Astrocyte of the cerebellum (primary cell): ENCODE results near the gene SRP9.
A peak's percentile ranks its signal among the peaks of the same experiment; 100 is the strongest.
"Not testable (repeated sequence)": the region's sequence is repeated elsewhere in the genome, so short reads cannot be mapped to it uniquely, and the experiment has no call there.

Experiments
- DNase-seq: peaks from one replicate; pipeline ENCODE4 v3.0.0-alpha.2; 2011; ENCODE audit warnings: low read depth
- H3K4me3 ChIP-seq: 2 replicates; pipeline ENCODE4 v1.5.1; 2011; ENCODE audit warnings: mild to moderate bottlenecking, low read depth, low read length, moderate library complexity
- in situ Hi-C: cut with HindIII; loops from 2 replicates; pipeline ENCODE4 v1.10.0; 2017; ENCODE audit warnings: low sequenced_read_pairs
- TF ChIP-seq, protein P1 (sequence below): IDR thresholded peaks from 2 replicates; pipeline ENCODE4 v1.5.1; 2012; ENCODE audit warnings: low read length, low read depth, moderate library complexity, mild to moderate bottlenecking; ENCODE audit errors: missing control alignments

Gene SRP9

DNA sequence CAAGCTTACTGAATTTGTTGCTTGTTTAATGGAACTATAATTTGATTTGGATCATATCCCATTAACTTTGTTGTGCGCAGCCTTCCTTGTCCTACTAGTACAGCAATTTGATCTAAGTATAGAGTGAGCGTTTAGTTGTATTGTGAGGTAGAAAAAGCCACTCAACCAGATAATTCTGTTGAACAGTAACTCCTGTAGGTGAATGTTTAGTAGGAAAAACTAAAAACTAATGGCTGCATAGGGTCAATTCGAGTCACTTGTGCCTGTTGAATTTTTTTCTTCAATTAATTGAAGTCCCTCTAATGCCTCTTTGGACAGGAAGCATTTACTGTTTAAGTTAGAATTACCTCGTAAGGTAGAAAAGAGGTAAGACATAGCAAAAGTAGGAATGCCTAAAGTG, 17.3 kb downstream of the SRP9 start:
- in situ Hi-C loops = no loop called here
- TF ChIP-seq, protein P1, sequence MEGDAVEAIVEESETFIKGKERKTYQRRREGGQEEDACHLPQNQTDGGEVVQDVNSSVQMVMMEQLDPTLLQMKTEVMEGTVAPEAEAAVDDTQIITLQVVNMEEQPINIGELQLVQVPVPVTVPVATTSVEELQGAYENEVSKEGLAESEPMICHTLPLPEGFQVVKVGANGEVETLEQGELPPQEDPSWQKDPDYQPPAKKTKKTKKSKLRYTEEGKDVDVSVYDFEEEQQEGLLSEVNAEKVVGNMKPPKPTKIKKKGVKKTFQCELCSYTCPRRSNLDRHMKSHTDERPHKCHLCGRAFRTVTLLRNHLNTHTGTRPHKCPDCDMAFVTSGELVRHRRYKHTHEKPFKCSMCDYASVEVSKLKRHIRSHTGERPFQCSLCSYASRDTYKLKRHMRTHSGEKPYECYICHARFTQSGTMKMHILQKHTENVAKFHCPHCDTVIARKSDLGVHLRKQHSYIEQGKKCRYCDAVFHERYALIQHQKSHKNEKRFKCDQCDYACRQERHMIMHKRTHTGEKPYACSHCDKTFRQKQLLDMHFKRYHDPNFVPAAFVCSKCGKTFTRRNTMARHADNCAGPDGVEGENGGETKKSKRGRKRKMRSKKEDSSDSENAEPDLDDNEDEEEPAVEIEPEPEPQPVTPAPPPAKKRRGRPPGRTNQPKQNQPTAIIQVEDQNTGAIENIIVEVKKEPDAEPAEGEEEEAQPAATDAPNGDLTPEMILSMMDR = no peak
- H3K4me3 ChIP-seq = no peak overlapping the region
- DNase-seq = no peak

DNA sequence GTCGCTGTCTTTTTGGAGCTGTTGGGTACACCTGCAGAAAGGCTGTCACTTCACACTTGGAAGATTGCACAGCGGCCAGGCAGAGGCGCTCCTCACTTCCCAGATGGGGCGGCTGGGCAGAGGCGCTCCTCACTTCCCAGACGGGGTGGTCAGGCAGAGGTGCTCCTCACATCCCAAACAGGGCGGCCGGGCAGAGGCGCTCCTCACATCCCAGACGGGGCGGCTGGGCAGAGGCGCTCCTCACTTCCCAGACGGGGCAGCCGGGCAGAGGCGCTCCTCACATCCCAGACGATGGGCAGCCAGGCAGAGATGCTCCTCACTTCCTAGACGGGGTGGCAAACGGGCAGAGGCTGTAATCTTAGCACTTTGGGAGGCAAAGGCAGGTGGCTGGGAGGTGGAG, 18.5 kb downstream of the SRP9 start:
- in situ Hi-C loops, DNase-seq, H3K4me3 ChIP-seq: not testable (repeated sequence)

DNA sequence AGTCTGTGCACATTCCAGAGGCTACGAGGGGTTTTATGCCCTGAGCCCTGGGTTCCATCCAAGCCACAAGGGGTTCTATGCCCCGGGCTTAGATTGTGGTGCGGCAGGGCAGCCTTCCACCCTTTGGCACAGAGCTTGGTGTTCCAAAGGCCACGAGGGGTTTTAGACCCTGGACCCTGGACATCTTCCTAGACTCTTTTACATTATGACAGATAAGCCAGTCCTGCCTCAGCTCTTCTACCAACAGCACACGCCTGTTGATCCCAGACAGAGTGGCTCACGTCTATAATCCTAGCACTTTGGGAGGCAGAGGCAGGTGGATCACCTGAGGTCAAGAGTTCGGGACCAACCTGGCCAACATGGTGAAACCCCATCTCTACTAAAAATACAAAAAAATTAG, 23.5 kb downstream of the SRP9 start:
- DNase-seq, H3K4me3 ChIP-seq, in situ Hi-C loops: not testable (repeated sequence)

DNA sequence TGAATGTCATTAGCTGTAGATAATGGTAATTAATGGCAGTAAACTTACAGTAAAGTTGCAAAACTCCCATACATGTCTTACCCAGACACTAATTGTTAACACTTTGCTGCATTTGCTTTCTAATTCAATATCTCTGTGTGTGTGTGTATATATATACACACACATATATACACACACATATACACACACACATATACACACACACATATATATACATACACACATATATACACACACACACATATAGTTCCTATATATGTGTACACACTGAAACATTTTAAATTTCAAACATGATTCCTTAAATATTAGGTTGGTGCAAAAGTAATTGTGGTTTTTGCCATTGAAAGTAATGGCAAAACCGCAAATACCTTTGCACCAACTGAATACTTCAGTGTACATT, 28.6 kb downstream of the SRP9 start:
- DNase-seq = no peak
- H3K4me3 ChIP-seq = no peak overlapping the region
- TF ChIP-seq, protein P1 = no peak
- in situ Hi-C loops = no loop called here

DNA sequence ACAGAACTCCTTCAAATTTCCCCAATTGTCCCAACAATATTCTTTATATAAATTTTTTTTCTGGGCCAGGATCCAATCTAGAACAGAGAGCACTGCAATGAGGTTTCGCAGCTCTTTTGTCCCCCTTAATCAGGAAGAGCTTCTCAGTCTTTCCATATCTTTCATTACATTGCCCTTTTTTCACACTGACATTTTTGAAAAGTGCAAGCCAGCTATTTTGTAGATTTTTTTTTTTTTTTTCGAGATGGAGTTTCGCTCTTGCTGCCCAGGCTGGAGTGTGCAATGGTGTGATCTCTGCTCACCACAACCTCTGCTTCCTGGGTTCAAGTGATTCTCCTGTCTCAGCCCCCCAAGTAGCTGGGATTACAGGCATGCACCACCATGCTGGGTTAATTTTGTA, 29.1 kb downstream of the SRP9 start:
- DNase-seq, H3K4me3 ChIP-seq, in situ Hi-C loops: not testable (repeated sequence)

DNA sequence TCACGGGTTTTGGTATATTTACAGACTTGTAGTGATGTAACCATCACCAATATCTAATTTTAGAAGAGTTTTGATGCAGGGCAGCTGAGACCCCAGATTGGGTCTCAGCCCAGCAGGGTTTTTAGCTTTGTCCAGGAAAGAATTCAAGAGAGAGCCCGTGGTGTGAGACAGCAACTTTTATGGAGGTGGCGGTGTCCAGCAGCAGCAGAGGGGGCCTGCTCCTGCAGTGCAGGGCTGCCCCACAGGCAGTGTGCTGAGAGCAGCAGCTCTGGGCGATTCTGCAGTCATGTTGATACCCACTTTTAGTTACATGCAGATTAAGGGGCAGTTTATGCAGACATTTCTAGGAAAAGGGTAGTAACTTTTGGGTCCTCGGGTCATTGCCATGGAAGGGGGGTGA, 30.5 kb downstream of the SRP9 start:
- H3K4me3 ChIP-seq = no peak overlapping the region
- in situ Hi-C loops = no loop called here
- no peak for DNase-seq
- TF ChIP-seq, protein P1 = no peak

DNA sequence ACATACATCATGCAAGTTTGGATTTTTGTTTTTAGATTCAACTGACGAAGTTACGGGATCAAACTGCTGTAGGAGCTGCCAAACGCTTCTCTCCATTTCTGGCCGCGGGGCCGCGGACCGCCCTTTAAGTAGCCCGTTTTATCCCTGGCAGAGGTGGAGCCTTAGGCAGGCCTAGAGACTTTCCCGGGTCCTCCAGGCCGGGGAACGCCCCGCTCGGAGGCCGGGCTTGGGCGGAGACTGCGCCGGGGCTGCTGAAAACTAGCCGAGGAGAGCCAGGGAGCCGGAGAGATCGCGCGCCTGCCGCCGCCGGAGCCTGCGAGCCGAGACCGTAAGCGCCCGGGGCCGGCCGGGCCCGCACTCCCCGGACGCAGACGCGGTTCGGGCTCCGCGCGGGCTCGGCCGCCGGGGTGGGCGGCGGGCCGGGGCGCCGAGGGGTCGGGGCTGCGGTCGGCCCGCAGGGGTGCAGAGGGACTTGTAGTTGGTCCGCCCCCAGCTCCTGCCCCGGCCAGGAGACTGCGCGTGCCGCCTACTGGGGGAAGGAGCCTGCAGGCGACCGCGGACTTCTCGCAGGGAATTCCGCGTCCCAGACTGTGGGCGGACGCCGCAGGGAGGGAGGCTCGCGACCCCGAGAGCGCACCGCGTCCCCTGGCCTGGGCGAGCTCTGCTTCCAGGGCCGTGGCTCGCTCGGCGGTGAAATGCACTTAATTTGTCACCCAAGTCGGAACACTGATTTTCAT, 32.4 kb downstream of the SRP9 start, which contains the start of gene EPHX1:
Gene EPHX1, plus strand, starts transcription at position 283 of the 737 bp plus-strand sequence. CDS start 18,606 bp downstream, outside the sequence.
- H3K4me3 ChIP-seq = peak within 1 kb of the TSS; percentile 64
- DNase-seq = peak; percentile 66
- in situ Hi-C loops = no loop called here
- TF ChIP-seq, protein P1 = peak; percentile 24

DNA sequence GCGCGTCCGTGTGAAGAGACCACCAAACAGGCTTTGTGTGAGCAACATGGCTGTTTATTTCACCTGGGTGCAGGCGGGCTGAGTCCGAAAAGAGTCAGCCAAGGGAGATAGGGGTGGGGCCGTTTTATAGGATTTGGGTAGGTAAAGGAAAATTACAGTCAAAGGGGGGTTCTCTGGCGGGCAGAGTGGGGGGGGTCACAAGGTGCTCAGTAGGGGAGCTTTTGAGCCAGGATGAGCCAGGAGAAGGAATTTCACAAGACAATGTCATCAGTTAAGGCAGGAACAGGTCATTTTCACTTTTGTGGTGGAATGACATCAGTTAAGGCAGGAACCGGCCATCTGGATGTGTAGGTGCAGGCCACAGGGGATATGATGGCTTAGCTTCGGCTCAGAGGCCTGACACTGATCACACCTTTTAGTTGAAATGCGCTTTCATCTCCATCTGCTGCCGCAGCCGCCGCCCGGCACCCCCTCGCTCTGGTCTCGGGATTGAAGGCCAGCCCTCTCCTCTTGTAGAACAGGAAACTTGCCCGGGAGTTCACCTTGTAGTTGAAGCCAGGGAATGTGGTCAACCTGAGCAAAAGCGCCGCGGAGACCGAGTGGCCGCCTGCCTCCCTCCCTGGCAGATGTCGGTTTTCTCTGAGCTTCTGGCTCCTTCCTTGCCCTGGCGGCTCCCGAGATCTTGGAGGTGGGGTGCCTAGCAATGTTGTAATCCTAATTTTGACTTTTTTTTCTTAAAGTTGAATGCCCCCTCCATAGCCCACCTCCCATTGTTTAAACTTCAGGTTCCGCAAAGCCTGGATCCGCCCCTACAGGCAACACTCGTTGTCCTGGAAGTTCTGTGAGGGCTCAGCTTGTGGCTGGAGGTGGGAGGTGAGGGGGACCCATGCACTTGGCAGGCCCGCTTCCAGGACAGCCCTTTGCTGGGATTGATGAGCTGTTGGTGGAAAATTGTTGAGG, 33.2 kb downstream of the SRP9 start:
- DNase-seq = peak; percentile 36
- H3K4me3 ChIP-seq = peak overlapping the region; percentile 64
- in situ Hi-C loops = not testable (repeated sequence)
